Measurements from ENCODE around the gene ELMOD3.
"Not testable (repeated sequence)": the region's sequence is repeated elsewhere in the genome, so short reads cannot be mapped to it uniquely, and the experiment has no call there.

ELMOD3 gene

DNA sequence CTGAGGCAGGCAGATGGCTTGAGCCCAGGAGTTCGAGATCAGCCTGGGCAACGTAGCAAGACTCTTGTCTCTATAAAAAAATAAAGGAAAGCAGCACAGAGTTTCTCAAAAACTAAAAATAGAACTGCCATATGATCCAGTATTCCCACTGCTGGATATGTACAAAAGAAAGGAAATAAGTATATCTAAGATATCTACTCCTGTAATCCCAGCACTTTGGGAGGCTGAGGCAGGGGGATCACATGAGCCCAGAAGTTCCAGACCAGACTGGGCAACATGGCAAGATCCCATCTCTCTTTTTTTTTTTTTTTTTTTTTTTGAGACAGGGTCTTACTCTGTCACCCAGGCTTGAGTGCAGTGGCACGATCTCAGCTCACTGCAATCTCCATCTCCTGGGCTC, 24.9 kb upstream of the ELMOD3 start:
- DNase-seq: not testable (repeated sequence)

DNA sequence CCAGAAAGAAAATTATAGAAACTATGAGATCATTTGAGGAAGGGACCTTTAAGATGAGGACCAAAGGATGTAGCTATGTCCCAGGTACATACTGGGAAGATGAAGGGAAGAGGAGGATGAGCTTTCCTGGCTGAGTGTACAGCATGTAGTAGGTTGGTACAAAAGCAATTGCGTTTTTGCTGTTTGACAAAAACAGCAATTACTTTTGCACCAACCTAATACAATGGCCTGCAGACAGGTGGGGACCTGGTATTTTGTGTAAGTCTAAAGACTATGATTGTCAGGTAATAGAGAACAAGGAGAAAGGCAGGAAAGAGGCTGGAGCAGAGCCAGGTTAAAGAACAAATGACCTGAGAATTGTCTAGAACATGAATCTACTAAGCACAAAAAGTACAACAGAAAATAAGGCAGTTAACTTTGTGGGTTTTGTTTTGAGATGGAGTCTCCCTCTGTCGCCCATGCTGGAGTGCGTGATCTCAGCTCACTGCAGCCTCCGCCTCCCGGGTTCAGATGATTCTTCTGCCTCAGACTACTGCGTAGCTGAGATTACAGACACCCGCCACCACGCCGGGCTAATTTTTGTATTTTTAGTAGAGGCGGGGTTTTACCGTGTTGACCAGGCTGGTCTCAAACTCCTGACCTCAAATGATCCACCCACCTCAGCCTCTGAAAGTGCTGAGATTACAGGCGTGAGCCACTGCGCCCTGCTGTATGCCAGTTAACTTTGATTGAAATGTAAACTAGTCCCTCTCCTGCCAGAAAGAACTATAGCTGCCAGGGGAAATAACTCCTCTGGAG, 23.5 kb upstream of the ELMOD3 start:
- DNase-seq: peak; percentile 73

DNA sequence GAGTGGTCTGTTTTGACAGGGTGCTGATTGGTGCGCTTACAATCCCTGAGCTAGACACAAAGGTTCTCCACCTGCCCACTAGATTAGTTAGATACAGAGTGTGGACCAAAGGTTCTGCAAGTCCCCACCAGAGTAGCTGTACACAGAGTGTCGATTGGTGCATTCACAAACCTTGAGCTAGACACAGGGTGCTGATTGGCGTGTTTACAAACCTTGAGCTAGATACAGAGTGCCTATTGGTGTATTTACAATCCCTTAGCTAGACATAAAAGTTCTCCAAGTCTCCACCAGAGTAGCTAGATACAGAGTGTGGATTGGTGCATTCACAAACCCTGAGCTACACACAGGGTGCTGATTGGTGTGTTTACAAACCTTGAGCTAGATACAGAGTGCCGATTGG, 20.7 kb upstream of the ELMOD3 start:
- not testable (repeated sequence) for DNase-seq

DNA sequence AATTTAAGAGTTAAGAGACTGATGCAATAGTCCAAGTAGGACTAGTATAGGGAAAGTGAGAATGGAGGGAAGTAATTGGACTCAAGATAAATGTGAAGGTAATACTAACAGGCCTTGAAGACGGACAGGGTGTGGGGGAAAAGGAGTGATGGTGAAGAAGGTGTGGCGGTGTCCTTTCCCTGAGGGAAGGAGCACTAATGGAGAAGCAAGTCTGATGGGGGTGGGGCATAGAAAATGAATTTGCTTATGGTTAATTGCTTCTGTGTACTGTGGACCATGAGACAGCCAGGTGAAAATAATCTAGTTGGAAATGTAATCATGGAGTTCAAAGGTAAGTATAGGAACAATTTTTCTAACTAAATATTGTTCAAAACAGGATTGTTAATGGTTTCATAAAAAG, 19.6 kb upstream of the ELMOD3 start:
- no peak for DNase-seq

DNA sequence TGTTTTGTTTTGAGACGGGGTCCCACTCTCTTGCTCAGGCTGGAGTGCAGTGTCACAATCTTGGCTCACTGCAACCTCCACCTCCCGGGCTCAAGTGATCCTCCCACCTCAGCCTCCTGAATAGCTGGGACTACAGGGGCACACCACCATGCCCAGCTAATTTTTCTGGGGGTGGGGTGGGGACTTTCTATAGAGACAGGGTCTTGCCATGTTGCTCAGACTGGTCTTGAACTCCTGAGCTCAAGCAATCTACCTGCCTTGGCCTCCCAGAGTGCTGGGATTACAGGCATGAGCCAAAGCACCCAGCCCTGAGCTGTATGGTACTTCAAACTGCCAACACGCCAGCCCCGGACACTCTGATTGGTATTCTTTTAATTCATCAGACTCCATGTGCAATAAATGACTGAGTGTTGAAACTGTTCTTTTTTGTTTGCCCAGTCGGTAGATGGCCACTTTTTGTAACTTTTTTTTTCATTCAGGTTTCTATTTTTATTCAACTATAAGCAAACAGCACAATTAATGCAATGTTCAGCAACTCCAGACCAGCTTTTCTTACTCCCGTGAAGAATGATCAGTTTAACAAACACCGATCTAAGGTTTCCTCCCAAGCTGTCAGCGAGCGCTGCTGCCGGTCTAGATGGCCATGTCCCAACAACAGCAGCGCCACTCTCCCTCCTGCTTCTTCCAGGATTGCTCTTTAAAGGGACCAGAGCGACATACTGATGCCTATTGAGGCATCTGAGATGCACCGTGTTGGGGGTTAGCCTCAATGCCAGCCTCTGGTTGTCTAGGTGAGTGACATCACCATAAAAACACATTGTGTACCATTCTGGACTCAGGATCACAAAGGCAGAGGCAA, 14.3 kb upstream of the ELMOD3 start:
- DNase-seq: no peak

DNA sequence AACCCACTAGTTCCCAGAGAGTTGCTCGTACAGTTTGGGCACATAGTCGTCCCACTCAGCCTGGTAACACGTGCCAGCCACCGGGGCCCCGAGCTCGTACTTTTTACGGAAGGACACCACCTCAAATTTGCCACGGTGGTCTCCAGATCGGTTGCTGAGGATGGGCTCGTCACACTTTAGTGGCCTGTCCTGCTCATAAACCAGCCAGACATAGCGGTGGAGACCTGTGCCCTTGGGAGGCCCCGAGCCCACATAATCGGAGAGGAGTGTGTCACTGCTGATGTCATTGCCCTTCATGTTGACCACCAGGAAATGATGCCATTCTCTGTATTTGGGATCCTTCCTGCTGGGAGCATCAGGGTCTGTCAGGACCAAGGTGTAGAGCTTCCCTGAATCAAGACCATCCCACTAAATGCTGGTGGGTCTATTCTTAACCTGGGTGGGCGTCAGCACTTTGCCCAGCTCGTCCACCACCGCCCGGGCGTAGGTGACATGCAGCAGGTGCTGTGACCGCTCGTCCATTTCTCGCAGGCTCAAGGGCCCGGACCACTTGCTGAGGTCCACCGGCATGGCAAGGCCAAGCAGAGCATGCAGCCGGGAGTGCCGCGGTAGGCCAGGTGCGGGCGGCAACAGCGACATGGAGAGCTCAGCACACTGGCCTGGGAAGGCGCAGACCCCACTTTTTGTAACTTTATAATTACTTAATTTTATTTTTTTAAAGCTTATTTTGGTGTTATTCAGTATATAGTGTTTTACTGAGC, 13.1 kb upstream of the ELMOD3 start:
- DNase-seq: no peak

- DNase-seq: no peak
These were observed 12.4 kb upstream of the ELMOD3 start for GRCh38 chr2:85342156-85342555.

DNA sequence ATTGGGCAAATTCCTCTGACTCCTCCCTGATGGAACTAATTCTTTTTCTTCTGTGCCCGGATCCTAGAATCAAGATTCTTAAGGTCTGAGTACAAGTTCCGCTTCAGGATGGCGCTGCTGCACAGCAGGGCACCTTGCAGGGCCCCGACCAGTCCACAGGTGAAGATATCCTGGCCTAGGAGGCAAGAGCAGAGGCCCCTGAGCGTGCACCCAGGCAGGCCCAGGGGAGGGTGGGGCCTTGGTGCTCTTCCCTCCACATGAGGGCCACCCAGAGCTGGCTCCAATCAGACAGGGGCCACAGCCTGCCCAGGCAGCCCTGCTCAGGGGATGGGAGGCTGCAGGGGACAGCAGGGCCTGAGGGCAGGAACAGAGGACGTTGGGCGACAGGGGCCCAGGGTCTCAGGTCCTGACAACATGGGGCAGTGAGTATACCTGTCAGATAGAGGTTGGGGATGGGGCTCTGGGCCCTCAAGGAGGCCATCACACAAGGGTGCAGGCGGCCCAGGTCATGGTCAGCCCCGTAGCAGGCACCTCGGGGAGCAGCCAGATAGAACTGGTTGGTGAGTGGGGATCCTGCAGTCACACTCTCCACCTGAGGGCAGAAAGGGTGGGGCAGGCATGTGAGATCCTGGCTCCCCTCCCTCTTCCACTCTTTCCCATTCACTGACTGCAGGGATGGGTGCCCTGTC, 11.2 kb upstream of the ELMOD3 start:
- DNase-seq: not testable (repeated sequence)

DNA sequence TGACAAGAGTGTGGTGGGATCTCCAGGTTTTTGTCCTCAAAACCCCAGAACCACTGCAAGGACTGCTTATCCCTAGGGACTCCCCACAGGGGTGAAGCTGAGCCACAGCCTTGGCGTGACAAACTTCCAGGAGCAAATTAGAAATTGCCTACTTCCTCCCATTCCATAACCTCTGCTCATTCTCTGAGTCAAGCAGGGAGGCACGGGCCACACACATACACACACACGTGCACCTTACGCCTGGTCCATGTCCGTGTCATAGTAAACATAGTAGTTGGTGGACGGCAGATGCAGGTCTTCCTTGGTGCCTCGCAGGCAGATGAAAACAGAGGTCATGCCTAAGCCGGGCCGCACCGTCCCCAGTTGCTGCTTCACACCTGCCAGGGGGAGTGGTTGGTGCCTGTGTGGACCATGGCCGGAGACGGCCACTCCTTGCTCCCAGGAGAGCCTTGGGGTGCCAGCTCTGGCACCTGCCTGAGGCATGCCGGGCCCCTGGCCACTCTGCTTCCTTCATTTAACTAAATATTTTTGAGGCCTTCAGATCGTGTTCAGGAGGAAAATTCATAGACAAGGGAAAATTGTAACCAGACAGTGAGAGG, 10.1 kb upstream of the ELMOD3 start:
- DNase-seq: no peak

DNA sequence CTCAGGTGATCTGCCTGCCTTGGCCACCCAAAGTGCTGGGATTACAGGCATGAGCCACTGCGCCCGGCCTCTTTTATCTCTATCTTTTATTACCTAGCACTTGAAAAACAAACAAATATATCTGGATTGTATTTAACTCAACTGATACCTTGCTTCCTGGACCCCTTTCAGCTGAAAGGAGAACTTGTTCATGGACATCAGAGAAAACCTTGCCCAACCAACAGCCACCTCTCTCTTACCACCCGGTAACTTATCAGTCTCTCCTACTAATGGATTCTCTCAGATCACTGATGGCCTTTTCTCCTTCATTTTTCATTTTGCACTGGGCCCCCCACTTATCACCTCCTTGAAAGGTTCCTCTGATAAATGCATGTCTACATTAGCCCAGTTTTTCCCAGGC, 7.0 kb upstream of the ELMOD3 start:
- no peak for DNase-seq

DNA sequence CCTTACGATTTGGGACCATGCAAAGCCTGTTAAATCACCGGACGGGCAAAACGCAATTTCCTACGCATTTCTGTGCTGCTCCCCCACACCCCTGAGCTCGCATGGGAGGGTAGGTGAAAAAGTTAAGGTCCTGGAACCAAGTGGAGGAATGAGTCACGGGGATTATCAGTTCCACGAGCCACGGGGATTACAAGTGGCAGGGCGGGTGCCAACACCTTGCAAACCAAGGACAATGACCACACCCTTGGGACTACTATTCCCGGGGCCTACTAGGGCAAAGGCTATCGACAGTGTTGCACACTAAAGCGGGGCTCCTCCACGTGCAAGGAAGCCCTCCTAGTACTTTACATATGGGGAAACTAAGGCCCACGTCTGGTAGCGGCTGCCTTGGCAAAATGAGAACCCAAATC, 688 bp upstream of the ELMOD3 start:
- DNase-seq: peak; percentile 32

DNA sequence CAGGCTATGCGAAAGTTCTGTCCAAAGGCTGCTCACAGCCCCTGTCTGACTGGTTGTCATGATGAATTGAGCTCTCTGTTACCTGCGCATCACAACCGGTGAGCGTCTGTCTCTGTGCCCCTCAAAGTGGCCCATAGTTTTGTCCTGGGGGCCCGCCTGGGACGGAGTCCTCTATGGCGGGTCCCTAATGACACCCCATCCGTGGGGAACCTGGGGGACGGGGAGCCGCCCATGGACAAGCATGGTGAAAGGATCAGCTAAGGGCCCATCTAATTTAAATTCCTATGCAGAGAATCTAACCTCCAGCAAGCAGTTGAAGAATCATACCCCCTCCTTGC, 473 bp downstream of the ELMOD3 start:
- no peak for DNase-seq

GRCh38 chr2:85355521-85355920, 952 bp downstream of the ELMOD3 start:
- DNase-seq: no peak

DNA sequence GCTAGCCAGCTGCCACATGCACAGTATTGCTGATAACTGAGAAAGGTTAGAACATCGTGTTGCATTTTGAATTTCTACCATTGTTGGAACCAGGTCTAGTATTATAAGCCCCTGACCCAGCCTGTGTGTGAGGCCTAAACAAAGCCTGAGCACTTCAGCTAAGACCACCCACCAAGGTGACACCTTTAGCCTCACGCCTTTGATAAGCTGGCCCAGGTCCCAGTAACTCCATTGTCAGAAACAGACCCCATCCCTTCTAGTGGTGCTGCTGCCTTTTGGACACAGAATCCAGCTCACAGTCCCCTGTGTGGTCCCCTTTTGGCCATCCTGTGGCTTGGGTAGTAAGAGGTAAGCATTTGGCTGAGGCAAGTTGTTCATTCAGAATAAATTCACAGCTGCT, 1.6 kb downstream of the ELMOD3 start:
- DNase-seq: no peak

DNA sequence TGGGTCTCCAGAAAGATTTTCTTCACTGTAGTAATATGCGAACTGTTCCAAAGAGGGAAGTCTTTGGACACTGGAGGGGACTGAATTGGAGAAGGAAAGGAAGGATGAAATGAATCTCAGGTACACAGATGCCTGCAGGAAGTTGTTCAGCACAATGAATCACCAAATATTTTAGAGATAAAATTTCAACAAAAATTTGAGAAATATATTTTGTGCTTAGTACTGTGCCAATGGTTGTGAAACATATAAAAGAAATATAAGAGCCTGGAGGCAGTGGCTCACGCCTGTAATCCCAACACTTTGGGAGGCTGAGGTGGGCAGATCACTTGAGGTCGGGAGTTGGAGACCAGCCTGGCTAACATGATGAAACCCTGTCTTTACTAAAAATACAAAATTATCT, 3.2 kb downstream of the ELMOD3 start:
- no peak for DNase-seq

DNA sequence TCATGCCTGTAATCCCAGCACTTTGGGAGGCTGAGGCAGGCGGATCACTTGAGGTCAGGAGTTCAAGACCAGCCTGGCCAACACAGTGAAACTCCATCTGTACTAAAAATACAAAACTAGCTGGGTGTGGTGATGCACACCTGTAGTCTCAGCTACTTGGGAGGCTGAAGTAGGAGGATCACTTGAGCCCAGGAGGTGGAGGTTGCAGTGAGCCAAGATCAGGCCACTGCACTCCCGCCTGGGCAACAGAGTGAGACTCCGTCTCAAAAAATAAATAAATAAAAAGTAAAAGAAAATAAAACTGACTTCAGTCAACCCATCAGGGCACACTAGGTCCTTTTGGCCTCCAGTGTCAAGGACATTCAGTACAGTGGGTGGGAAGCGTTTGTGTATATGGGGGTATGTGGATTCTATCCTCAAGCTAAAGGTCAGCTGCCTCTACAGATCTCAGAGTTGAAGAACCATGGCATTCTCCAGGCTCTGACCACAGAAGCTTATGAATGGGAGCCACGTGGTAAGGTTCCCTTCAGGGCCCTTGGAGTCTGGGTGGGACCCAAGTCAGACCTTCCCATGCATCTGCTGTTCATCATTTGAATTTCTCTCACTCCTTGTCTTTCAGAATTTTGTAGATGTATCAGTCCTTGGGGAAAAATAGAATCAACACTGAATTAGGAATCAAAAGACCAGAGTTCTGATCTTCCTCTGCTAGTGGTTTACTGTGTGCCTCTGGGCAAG, 8.3 kb downstream of the ELMOD3 start:
- not testable (repeated sequence) for DNase-seq

DNA sequence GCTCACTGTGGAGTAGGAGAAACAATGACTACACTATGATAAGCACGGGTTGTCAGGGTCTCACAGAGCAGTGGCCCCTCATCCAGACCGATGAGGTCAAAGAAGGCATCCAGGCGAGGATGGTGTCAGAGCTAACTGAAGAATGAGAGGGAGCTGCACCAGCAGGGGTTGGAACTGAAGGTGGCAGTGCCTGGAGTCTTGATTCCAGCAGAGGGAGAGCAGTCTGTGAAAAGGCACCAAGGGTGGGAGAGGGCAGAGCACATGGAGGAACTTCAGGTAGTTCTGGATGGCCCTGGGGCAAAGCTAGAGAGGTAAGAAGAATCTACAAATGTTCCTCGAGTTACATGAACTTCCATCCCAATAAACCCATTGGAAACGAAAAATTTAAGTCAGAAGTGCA, 12.6 kb downstream of the ELMOD3 start:
- no peak for DNase-seq

DNA sequence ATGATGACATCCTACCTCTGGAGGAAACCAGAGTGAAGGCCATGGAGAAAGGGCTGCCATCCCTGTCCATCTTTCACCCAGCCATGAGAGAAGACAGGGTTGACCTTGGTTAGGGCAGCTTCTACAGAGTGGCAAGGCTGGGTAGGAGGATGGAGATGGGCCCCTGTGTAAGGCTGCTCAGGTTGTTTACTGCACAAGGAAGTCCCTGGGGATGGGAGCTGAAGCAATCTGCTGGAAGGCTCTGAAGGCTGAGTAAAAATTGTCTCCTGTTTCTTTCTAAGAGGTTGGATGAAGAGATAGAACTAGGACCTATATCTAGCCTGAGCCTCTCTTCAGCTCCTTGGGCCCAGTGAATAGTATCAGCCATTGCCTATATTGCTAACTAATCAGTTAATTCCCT, 14.4 kb downstream of the ELMOD3 start:
- no peak for DNase-seq

DNA sequence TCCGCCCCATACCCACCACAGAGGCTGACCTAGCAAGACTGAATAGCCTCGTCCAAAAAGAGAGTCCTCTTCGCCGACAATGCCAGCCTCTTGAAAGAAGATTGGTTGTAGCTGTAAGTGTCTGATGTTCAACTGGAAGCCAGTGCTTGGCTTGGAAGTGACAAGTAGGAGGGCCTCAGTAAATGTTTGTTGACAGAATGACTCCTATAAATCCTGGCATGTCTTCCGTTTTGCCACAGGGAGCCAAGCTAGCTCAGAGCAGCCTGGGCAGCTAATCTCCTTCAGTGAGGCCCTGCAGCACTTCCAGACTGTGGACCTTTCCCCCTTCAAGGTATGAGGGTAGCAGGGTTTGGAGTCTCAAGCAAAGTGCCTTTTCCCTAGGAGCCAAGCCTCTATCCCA, 14.9 kb downstream of the ELMOD3 start:
- no peak for DNase-seq

DNA sequence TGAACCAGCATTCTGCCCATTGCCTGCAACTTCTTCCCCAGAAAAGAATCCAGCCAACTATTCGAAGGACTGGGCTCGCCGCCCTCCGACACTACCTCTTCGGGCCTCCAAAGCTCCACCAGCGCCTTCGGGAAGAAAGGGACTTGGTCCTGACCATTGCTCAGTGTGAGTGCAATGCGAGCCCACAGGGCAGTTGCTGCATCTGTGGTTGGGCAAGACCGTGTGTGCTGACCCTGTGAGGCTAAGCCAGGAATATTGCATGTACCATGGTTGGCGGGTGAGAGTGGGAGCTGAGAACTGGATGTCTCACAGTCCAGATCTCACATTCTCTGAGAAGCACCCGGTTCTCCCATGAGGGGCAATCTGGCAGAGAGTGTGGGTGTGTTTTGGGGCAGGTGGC, 16.5 kb downstream of the ELMOD3 start:
- no peak for DNase-seq

GRCh38 chr2:85376291-85377065, 21.9 kb downstream of the ELMOD3 start:
- DNase-seq: no peak
